A549 (cell line): ENCODE results near the gene ANTXR1. TPM values are rescaled to one million over a fixed set of nuclear protein-coding genes. Genes with fewer than 3 reads are reported as not detected.

Experiments
- ATAC-seq, 2 experiments: fragments of 200-7000 bp in 1 of 2; fragments of >200 bp in 1 of 2; cut with Nextera tagmentation in 1 of 2; cut with Tn5 transposase in 1 of 2; 3 replicates each; pipeline versions ENCODE4 v1.8.0 to v1.9.1; 2018 to 2020; ENCODE audit warnings: mild to moderate bottlenecking in 1 of 2, moderate library complexity in 1 of 2
- CTCF ChIA-PET: fragments of 300-600 bp; sonication (Branson Sonifier 250); formaldehyde crosslinking; extraction: SDS; loops from one replicate; lab custom pipeline; 2021; ENCODE audit warnings: antibody characterized with exemption, inconsistent platforms; lab: Yijun Ruan, JAX
- POLR2A ChIA-PET: fragments of 350-600 bp; formaldehyde crosslinking; extraction: SDS; loops from one replicate; lab custom pipeline; 2021; ENCODE audit warnings: antibody characterized with exemption, inconsistent platforms; lab: Yijun Ruan, JAX
- DNase-seq, 2 experiments: peaks; one replicate each; pipeline versions ENCODE4 v3.0.0 to v3.0.0-alpha.2; 2011 to 2016; ENCODE audit warnings: low read depth in 1 of 2, low spot score in 1 of 2
- FAIRE-seq: peaks from 2 replicates; lab custom pipeline; 2011; peaks lifted over from hg19 to GRCh38; lab: Jason Lieb, UNC
- H3K27ac ChIP-seq, 2 experiments: fragments of >200 bp; sonication (Bioruptor Twin); formaldehyde crosslinking; 3 replicates each; pipeline ENCODE4 v1.5.1; 2016 to 2017
- H3K4me1 ChIP-seq: fragments of >200 bp; sonication (Bioruptor Twin); formaldehyde crosslinking; 3 replicates; pipeline ENCODE4 v1.6.1; 2016
- H3K4me2 ChIP-seq: fragments of >200 bp; sonication (Bioruptor Twin); formaldehyde crosslinking; 3 replicates; pipeline ENCODE4 v1.6.1; 2016
- H3K4me3 ChIP-seq: fragments of >200 bp; sonication (Bioruptor Twin); formaldehyde crosslinking; 3 replicates; pipeline ENCODE4 v1.5.1; 2016
- H3K9me3 ChIP-seq: fragments of >200 bp; sonication (Bioruptor Twin); formaldehyde crosslinking; 3 replicates; pipeline ENCODE4 v1.6.1; 2016
- BCL3 ChIP-seq: fragments of >200 bp; sonication (Bioruptor Twin); formaldehyde crosslinking; IDR thresholded peaks from 3 replicates; pipeline ENCODE4 v1.6.1; 2016
- CEBPB ChIP-seq, 2 experiments: fragments of >200 bp in 1 of 2; sonication (Bioruptor Twin) in 1 of 2; formaldehyde crosslinking in 1 of 2; IDR thresholded peaks; 2 replicates each; pipeline ENCODE4 v1.6.1; 2012 to 2016
- E2F6 ChIP-seq: IDR thresholded peaks from 2 replicates; pipeline ENCODE4 v1.6.1; 2012; ENCODE audit warnings: low read depth, borderline replicate concordance
- EHF ChIP-seq: fragments of 250-450 bp; sonication (Bioruptor Pico); IDR thresholded peaks from 2 replicates; pipeline ENCODE4 v1.5.0; 2020; ENCODE audit warnings: mild to moderate bottlenecking
- EP300 ChIP-seq, 2 experiments: fragments of >200 bp; sonication (Bioruptor Twin); formaldehyde crosslinking; IDR thresholded peaks; 2 replicates in 1 of 2; 3 replicates in 1 of 2; pipeline ENCODE4 v1.6.1; 2016 to 2017
- ESRRA ChIP-seq: fragments of 150-350 bp; IDR thresholded peaks from 2 replicates; pipeline ENCODE4 v1.6.1; 2014; ENCODE audit warnings: mild to moderate bottlenecking, low read length, borderline replicate concordance
- FOSL2 ChIP-seq, 2 experiments: fragments of 450-650 bp in 1 of 2; fragments of >200 bp in 1 of 2; sonication (Bioruptor Twin) in 1 of 2; formaldehyde crosslinking; IDR thresholded peaks; 2 replicates each; pipeline versions ENCODE4 v1.5.0 to v1.6.1; 2016 to 2020; ENCODE audit warnings: mild to moderate bottlenecking in 1 of 2, moderate library complexity in 1 of 2
- FOXS1 ChIP-seq: fragments of 250-450 bp; sonication (Bioruptor Pico); IDR thresholded peaks from 2 replicates; pipeline ENCODE4 v1.5.0; 2020; ENCODE audit warnings: mild to moderate bottlenecking, moderate library complexity
- GATA3 ChIP-seq: IDR thresholded peaks from 2 replicates; pipeline ENCODE4 v1.6.1; 2012; ENCODE audit warnings: borderline replicate concordance
- HDAC2 ChIP-seq: fragments of 200-600 bp; sonication (generic); IDR thresholded peaks from 2 replicates; pipeline ENCODE4 v1.6.1; 2016
- HES2 ChIP-seq: fragments of >200 bp; sonication (Bioruptor Twin); formaldehyde crosslinking; IDR thresholded peaks from 2 replicates; pipeline ENCODE4 v1.6.1; 2016
- HOXB13 ChIP-seq: fragments of 250-450 bp; sonication (Bioruptor Pico); IDR thresholded peaks from 2 replicates; pipeline ENCODE4 v1.5.0; 2020; ENCODE audit warnings: low read depth, mild to moderate bottlenecking, moderate library complexity
- JUN ChIP-seq, 2 experiments: fragments of >200 bp; sonication (Bioruptor Twin); formaldehyde crosslinking; IDR thresholded peaks; 2 replicates in 1 of 2; 3 replicates in 1 of 2; pipeline ENCODE4 v1.6.1; 2016 to 2017
- JUNB ChIP-seq: fragments of >200 bp; sonication (Bioruptor Twin); formaldehyde crosslinking; IDR thresholded peaks from 2 replicates; pipeline ENCODE4 v1.6.1; 2016
- MAFK ChIP-seq: fragments of 450-650 bp; IDR thresholded peaks from 2 replicates; pipeline ENCODE4 v1.6.1; 2014; ENCODE audit not compliant: partially characterized antibody
- RAD21 ChIP-seq, 2 experiments: fragments of >200 bp in 1 of 2; sonication (Bioruptor Twin) in 1 of 2; formaldehyde crosslinking in 1 of 2; IDR thresholded peaks in 1 of 2; conservative IDR thresholded peaks in 1 of 2; 2 replicates in 1 of 2; 3 replicates in 1 of 2; pipeline ENCODE4 v1.6.1; 2012 to 2018; ENCODE audit warnings: inconsistent platforms in 1 of 2
- RARB ChIP-seq: fragments of 250-450 bp; sonication (Bioruptor Pico); IDR thresholded peaks from 2 replicates; pipeline ENCODE4 v1.8.0; 2021; ENCODE audit warnings: mild to moderate bottlenecking, moderate library complexity
- ZC3H11A ChIP-seq: fragments of 450-650 bp; IDR thresholded peaks from 2 replicates; pipeline ENCODE4 v1.6.1; 2014; ENCODE audit warnings: antibody characterized with exemption, mild to moderate bottlenecking
- WGBS: methylation state at CpG from one replicate; pipeline ENCODE4 v1.1.6; 2017; ENCODE audit errors: missing lambda C conversion rate; 5-methylcytosine and 5-hydroxymethylcytosine counted together
- polyA plus RNA-seq, 4 experiments: library from polyadenylated mRNA; depleted of rRNA in 3 of 4; stranded (reverse); fragments of >200 nt; fragmentation: RNase III in 1 of 4; extraction: RNeasy Plus Mini Kit Qiagen cat#74134 plus additional on column Dnase treatment in 1 of 4; gene quantifications; 2 replicates in 3 of 4; 3 replicates in 1 of 4; pipeline ENCODE4 v1.2.3, GENCODE V29; 2011 to 2017
- TF ChIP-seq, protein P1 (sequence below): fragments of 250-450 bp; sonication (Bioruptor Pico); IDR thresholded peaks from 2 replicates; pipeline ENCODE4 v1.5.0; 2021; ENCODE audit warnings: mild to moderate bottlenecking, moderate library complexity, borderline replicate concordance
- TF ChIP-seq, protein P2 (sequence below): IDR thresholded peaks from 2 replicates; pipeline ENCODE4 v1.6.1; 2012

Gene ANTXR1
- polyA plus RNA-seq, 2 of the 4 experiments (the other 2 are of a cell fraction), result 161 to 194 TPM

- TF ChIP-seq, protein P1, sequence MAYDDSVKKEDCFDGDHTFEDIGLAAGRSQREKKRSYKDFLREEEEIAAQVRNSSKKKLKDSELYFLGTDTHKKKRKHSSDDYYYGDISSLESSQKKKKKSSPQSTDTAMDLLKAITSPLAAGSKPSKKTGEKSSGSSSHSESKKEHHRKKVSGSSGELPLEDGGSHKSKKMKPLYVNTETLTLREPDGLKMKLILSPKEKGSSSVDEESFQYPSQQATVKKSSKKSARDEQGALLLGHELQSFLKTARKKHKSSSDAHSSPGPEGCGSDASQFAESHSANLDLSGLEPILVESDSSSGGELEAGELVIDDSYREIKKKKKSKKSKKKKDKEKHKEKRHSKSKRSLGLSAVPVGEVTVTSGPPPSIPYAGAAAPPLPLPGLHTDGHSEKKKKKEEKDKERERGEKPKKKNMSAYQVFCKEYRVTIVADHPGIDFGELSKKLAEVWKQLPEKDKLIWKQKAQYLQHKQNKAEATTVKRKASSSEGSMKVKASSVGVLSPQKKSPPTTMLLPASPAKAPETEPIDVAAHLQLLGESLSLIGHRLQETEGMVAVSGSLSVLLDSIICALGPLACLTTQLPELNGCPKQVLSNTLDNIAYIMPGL, result no peak
- TF ChIP-seq MAFK (no peak), HES2 (no peak)
- TF ChIP-seq, all 56 proteins: peak for 0
Measured at GRCh38 chr2:69162057-69162456, 149.1 kb downstream of the ANTXR1 start (continued).

DNA sequence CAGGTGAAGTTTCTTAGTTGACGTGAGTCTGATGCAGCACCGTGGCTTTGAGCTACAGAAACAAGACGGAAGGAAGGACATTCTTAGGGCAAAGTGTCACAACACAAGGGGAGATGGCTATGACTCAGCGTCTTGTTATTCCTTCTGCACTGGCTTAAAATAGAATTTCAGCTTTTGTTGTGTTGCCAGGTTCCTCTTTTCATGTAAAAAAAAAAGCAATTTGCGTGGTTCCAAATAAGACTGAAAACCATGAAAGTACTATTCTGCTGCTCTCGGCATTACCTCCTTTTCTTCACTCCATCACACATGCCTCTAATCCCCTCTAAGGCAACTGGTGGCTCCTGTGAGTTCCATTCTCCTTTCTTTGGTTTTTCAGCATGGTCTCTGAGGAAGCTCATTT lies 150.1 kb downstream of the ANTXR1 start:
- no peak overlapping the region for H3K4me3 ChIP-seq
- FAIRE-seq (peak; percentile 18), ATAC-seq (peak; percentile 83 to 86), DNase-seq (peak; percentile 67 to 90)
- CTCF ChIA-PET, result interaction anchor here (0.6 to 3.1 kb wide), 5 partner anchors 10 to 187 kb away, joined by 3 to 17 read pairs (median 3); no protein-coding TSS in a partner anchor
- POLR2A ChIA-PET, result interaction anchor here (0.7 to 1.7 kb wide), 4 partner anchors 80 to 143 kb away, joined by 3 to 6 read pairs (median 4); no protein-coding TSS in a partner anchor
- H3K9me3 ChIP-seq, result no peaks in the 10 kb centered on the region
- WGBS, result 16% methylated on average over 6 of the region's 6 CpGs
- peaks cover 49% of the 10 kb centered on the region for H3K4me1 ChIP-seq
- TF ChIP-seq RAD21 (conservative IDR thresholded peaks at IDR 0.05 in 1 of 2, IDR thresholded peaks at IDR 0.05 in 1 of 2) (peak in 1 of 2 experiments; percentile 32; a peak in 1 of 5 replicates), GATA3 (peak; percentile 51; the same call in 1 of the 2 replicates), EHF (CRISPR knock-in tag) (no peak), JUNB (peak; percentile 86), EP300 (IDR thresholded peaks at IDR 0.05) (peak; percentile 71 to 75; a peak in 2 of 5 replicates), HDAC2 (no peak), HOXB13 (CRISPR knock-in tag) (0 out of 2 replicates have a peak, but pooled peaks have one; percentile 20), CEBPB (IDR thresholded peaks at IDR 0.05) (peak; percentile 68 to 81; a peak in 3 of 4 replicates), HES2 (no peak), MAFK (peak; percentile 86), JUN (IDR thresholded peaks at IDR 0.05) (peak; percentile 58 to 72; a peak in 2 of 5 replicates), FOXS1 (CRISPR knock-in tag) (no peak), BCL3 (0 out of 3 replicates have a peak, but pooled peaks have one; percentile 49), ESRRA (0 out of 2 replicates have a peak, but pooled peaks have one; percentile 20), FOSL2 (IDR thresholded peaks at IDR 0.05) (peak; percentile 89), FOSL2 (CRISPR knock-in tag; IDR thresholded peaks at IDR 0.05) (peak; percentile 90), E2F6 (no peak), RARB (CRISPR knock-in tag) (no peak), ZC3H11A (no peak)
- TF ChIP-seq, protein P2, sequence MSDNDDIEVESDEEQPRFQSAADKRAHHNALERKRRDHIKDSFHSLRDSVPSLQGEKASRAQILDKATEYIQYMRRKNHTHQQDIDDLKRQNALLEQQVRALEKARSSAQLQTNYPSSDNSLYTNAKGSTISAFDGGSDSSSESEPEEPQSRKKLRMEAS, result 0 out of 2 replicates have a peak, but pooled peaks have one; percentile 38
- peak overlapping the region; percentile 74 to 84 for H3K27ac ChIP-seq
- peak overlapping the region; percentile 68 for H3K4me2 ChIP-seq
